PC-9 (cell line): Measurements from ENCODE around the gene RBM8A.

Experiments
- EZH2 ChIP-seq: fragments of 200-600 bp; sonication (generic); IDR thresholded peaks from 2 replicates; pipeline ENCODE4 v1.8.0; 2017; ENCODE audit warnings: antibody characterized with exemption, low read depth
- TF ChIP-seq, protein P1 (sequence below): fragments of 200-600 bp; sonication (generic); conservative IDR thresholded peaks from 2 replicates; pipeline ENCODE4 v1.6.1; 2017; ENCODE audit warnings: mixed run types, antibody characterized with exemption, mild to moderate bottlenecking, moderate library complexity

- TF ChIP-seq, protein P1, sequence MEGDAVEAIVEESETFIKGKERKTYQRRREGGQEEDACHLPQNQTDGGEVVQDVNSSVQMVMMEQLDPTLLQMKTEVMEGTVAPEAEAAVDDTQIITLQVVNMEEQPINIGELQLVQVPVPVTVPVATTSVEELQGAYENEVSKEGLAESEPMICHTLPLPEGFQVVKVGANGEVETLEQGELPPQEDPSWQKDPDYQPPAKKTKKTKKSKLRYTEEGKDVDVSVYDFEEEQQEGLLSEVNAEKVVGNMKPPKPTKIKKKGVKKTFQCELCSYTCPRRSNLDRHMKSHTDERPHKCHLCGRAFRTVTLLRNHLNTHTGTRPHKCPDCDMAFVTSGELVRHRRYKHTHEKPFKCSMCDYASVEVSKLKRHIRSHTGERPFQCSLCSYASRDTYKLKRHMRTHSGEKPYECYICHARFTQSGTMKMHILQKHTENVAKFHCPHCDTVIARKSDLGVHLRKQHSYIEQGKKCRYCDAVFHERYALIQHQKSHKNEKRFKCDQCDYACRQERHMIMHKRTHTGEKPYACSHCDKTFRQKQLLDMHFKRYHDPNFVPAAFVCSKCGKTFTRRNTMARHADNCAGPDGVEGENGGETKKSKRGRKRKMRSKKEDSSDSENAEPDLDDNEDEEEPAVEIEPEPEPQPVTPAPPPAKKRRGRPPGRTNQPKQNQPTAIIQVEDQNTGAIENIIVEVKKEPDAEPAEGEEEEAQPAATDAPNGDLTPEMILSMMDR, result no peak
- no peak for TF ChIP-seq EZH2
Observed at GRCh38 chr1:145901312-145902021, 25.8 kb downstream of the RBM8A start.
